Activated naive CD8-positive, alpha-beta T cell treated with anti-CD3 and anti-CD28 coated beads, Interleukin-2, amount 50 U/mL, for 24 hours (primary cell): ENCODE measurements around the gene RPL35.
A peak's percentile ranks its signal among the peaks of the same experiment; 100 is the strongest.
"Not testable (repeated sequence)": the region's sequence is repeated elsewhere in the genome, so short reads cannot be mapped to it uniquely, and the experiment has no call there.

Source experiments
- ATAC-seq: fragments of 150-1000 bp; cut with Tn5 transposase; one replicate; pipeline ENCODE4 v1.10.0; 2021
- DNase-seq: peaks from one replicate; pipeline ENCODE4 v3.0.0; 2021
- H3K27ac Mint-ChIP-seq: one replicate; pipeline ENCODE4 v1.8.0; 2021; ENCODE audit warnings: mild to moderate bottlenecking, mixed read lengths
- H3K27me3 Mint-ChIP-seq: one replicate; pipeline ENCODE4 v1.8.0; 2021; ENCODE audit warnings: mixed read lengths
- H3K36me3 Mint-ChIP-seq: one replicate; pipeline ENCODE4 v1.8.0; 2021; ENCODE audit warnings: low read depth, mixed read lengths
- H3K4me1 Mint-ChIP-seq: one replicate; pipeline ENCODE4 v1.8.0; 2021; ENCODE audit warnings: mixed read lengths
- H3K4me3 Mint-ChIP-seq: one replicate; pipeline ENCODE4 v1.8.0; 2021; ENCODE audit warnings: mild to moderate bottlenecking, moderate library complexity, mixed read lengths
- H3K9me3 Mint-ChIP-seq: one replicate; pipeline ENCODE4 v1.8.0; 2021; ENCODE audit warnings: mixed read lengths

The RPL35 gene

GRCh38 chr9:124849801-124850200 lies 12.0 kb downstream of the RPL35 start:
- H3K4me3 Mint-ChIP-seq: no peak overlapping the region
- no peak for ATAC-seq
- peaks cover 18% of the 10 kb centered on the region for H3K27me3 Mint-ChIP-seq
- no peaks in the 10 kb centered on the region for H3K36me3 Mint-ChIP-seq
- H3K9me3 Mint-ChIP-seq: no peaks in the 10 kb centered on the region
- DNase-seq: no peak
- peaks cover 6% of the 10 kb centered on the region for H3K4me1 Mint-ChIP-seq
- no peak overlapping the region for H3K27ac Mint-ChIP-seq

- Mint-ChIP-seq H3K4me3 (no peak overlapping the region), H3K9me3 (no peaks in the 10 kb centered on the region), H3K36me3 (no peaks in the 10 kb centered on the region), H3K4me1 (no peaks in the 10 kb centered on the region), H3K27me3 (peaks cover 22% of the 10 kb centered on the region), H3K27ac (no peak overlapping the region)
- ATAC-seq (no peak), DNase-seq (no peak)
Observed at GRCh38 chr9:124846969-124847368, 14.8 kb downstream of the RPL35 start.

GRCh38 chr9:124846467-124846866 lies 15.3 kb downstream of the RPL35 start:
- not testable (repeated sequence) for H3K36me3 Mint-ChIP-seq, H3K4me1 Mint-ChIP-seq, DNase-seq, H3K27ac Mint-ChIP-seq, ATAC-seq, H3K4me3 Mint-ChIP-seq, H3K9me3 Mint-ChIP-seq
- peaks cover 22% of the 10 kb centered on the region for H3K27me3 Mint-ChIP-seq

- Mint-ChIP-seq H3K9me3 (no peaks in the 10 kb centered on the region), H3K36me3 (no peaks in the 10 kb centered on the region), H3K27ac (no peak overlapping the region), H3K4me3 (no peak overlapping the region), H3K4me1 (no peaks in the 10 kb centered on the region), H3K27me3 (peaks cover 14% of the 10 kb centered on the region)
- DNase-seq: no peak
- ATAC-seq: no peak
Observed at GRCh38 chr9:124844291-124844690, 17.5 kb downstream of the RPL35 start.

- Mint-ChIP-seq H3K36me3 (no peaks in the 10 kb centered on the region), H3K4me1 (no peaks in the 10 kb centered on the region), H3K4me3 (no peak overlapping the region), H3K9me3 (no peaks in the 10 kb centered on the region), H3K27ac (no peak overlapping the region), H3K27me3 (peaks cover 15% of the 10 kb centered on the region)
- DNase-seq: no peak
- no peak for ATAC-seq
Observed at GRCh38 chr9:124843456-124844034, 18.2 kb downstream of the RPL35 start.

- no peak for DNase-seq
- Mint-ChIP-seq H3K4me1 (no peaks in the 10 kb centered on the region), H3K27ac (no peak overlapping the region), H3K36me3 (no peaks in the 10 kb centered on the region), H3K9me3 (no peaks in the 10 kb centered on the region), H3K4me3 (no peak overlapping the region), H3K27me3 (peaks cover 23% of the 10 kb centered on the region)
- no peak for ATAC-seq
Observed at GRCh38 chr9:124841075-124841821, 20.5 kb downstream of the RPL35 start.

DNA sequence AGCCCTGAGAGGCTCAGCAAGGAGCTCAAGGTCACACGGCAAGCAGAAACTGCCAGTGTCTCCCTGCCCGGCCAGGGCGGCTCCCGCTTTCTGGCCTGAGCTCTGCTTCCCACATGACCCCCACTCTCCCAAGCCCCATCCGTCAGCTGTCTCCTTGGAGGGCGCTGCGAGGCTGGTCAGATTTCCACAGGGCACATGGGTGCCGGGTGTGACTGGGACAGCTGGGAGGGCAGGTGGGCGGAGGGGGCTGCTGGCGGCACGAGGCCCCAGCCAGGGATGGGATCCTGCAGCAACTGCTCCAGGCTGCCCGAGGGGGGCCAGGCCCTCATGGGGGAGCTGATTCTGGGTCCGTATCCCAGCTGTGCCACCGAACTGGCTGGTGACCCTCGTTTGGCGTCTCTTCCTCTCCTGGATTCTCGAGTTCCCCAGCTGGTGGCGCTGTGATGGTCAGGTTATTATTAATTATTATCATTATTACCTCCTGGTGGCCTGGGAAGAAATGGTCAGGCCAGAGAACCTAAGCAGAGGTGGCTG lies 21.4 kb downstream of the RPL35 start:
- DNase-seq (no peak), ATAC-seq (no peak)
- peaks cover 23% of the 10 kb centered on the region for H3K27me3 Mint-ChIP-seq
- H3K4me3 Mint-ChIP-seq: no peak overlapping the region
- no peaks in the 10 kb centered on the region for H3K4me1 Mint-ChIP-seq
- H3K36me3 Mint-ChIP-seq: no peaks in the 10 kb centered on the region
- no peaks in the 10 kb centered on the region for H3K9me3 Mint-ChIP-seq
- H3K27ac Mint-ChIP-seq: no peak overlapping the region

GRCh38 chr9:124839612-124840299 lies 22.0 kb downstream of the RPL35 start:
- peak; percentile 10 for DNase-seq
- no peak for ATAC-seq
- Mint-ChIP-seq H3K9me3 (no peaks in the 10 kb centered on the region), H3K27ac (no peak overlapping the region), H3K4me3 (no peak overlapping the region), H3K27me3 (peaks cover 23% of the 10 kb centered on the region), H3K4me1 (no peaks in the 10 kb centered on the region), H3K36me3 (no peaks in the 10 kb centered on the region)

DNA sequence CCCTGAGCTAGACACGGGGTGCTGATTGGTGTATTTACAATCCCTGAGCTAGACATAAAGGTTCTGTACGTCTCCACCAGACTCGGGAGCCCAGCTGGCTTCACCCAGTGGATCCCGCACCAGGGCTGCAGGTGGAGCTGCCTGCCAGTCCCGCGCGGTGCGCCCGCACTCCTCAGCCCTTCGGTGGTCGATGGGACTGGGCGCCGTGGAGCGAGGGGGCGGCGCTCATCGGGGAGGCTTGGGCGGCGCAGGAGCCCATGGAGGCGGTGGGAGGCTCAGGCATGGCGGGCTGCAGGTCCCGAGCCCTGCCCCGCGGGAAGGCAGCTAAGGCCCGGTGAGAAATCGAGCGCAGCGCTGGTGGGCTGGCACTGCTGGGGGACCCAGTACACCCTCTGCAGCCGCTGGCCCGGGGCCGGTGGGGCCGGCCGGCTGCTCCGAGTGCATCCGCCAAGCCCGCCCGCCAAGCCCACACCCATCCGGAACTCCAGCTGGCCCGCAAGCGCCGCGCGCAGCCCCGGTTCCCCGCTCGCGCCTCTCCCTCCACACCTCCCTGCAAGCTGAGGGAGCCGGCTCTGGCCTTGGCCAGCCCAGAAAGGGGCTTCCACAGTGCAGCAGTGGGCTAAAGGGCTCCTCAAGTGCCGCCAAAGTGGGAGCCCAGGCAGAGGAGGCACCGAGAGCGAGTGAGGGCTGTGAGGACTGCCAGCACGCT lies 23.0 kb downstream of the RPL35 start:
- H3K36me3 Mint-ChIP-seq, H3K9me3 Mint-ChIP-seq, DNase-seq, H3K4me3 Mint-ChIP-seq, H3K4me1 Mint-ChIP-seq, ATAC-seq, H3K27ac Mint-ChIP-seq: not testable (repeated sequence)
- peaks cover 20% of the 10 kb centered on the region for H3K27me3 Mint-ChIP-seq

DNA sequence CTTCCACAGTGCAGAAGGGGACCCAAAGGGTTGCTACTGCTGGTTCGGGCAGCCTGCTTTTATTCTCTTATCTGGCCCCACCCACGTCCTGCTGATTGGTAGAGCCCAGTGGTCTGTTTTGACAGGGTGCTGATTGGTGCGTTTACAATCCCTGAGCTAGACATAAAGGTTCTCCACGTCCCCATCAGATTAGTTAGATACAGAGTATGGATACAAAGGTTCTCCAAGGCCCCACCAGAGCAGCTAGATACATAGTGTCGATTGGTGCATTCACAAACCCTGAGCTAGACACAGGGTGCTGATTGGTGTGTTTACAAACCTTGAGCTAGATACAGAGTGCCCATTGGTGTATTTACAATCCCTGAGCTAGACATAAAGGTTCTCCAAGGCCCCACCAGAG lies 23.6 kb downstream of the RPL35 start:
- not testable (repeated sequence) for H3K36me3 Mint-ChIP-seq, H3K4me3 Mint-ChIP-seq, H3K4me1 Mint-ChIP-seq, DNase-seq, H3K9me3 Mint-ChIP-seq, H3K27ac Mint-ChIP-seq, ATAC-seq
- peaks cover 20% of the 10 kb centered on the region for H3K27me3 Mint-ChIP-seq

DNA sequence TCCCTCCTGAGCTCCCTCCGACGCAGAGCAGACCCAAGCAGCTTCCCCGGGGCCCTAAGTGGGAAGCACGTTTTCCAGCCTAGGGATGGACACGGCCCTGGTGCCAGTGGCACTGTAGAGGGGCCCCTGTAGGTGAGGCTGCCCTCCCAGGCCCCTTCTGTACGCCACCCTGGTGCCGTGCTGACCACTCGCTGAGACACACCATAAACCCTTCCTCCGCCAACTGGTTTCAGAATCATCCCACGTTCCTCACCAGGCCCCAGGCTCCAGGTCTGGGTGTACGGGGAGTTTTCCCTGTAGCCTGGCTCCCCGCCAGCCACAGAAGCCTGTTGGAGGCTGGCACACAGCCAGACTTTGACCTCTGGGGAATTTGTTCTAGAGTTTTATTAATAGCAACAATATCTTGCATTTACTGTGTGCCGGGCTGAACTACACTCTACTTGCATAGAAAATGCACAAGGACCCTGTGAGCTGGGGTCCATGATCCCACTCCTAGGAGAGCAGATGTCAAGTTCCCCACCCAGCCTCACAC lies 26.7 kb downstream of the RPL35 start:
- H3K9me3 Mint-ChIP-seq: no peaks in the 10 kb centered on the region
- H3K36me3 Mint-ChIP-seq: no peaks in the 10 kb centered on the region
- peaks cover 20% of the 10 kb centered on the region for H3K27me3 Mint-ChIP-seq
- ATAC-seq (no peak), DNase-seq (no peak)
- H3K4me3 Mint-ChIP-seq: no peak overlapping the region
- H3K27ac Mint-ChIP-seq: no peak overlapping the region
- H3K4me1 Mint-ChIP-seq: no peaks in the 10 kb centered on the region

DNA sequence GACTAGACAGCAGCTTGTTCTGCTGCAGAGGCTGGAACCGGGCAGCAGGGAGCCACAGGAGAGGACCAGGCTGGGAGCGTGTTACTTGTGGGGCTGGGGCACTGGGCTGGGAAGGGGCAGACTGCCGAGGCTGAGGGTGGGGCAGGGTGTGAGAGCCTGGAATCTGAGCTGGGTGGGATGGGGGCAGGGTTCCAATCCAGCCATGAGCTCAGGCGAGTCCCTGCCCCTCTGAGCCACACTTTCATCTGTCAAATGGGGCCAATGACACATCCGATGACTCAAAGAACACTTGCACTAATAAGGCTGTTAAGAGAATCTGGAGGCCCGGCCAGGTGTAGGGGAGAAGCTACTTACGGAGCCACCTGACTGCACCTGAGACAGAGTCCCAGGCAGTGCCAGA lies 27.2 kb downstream of the RPL35 start:
- DNase-seq (no peak), ATAC-seq (peak; percentile 69)
- Mint-ChIP-seq H3K27me3 (peaks cover 19% of the 10 kb centered on the region), H3K4me3 (no peak overlapping the region), H3K4me1 (no peaks in the 10 kb centered on the region), H3K9me3 (no peaks in the 10 kb centered on the region), H3K36me3 (no peaks in the 10 kb centered on the region), H3K27ac (no peak overlapping the region)

DNA sequence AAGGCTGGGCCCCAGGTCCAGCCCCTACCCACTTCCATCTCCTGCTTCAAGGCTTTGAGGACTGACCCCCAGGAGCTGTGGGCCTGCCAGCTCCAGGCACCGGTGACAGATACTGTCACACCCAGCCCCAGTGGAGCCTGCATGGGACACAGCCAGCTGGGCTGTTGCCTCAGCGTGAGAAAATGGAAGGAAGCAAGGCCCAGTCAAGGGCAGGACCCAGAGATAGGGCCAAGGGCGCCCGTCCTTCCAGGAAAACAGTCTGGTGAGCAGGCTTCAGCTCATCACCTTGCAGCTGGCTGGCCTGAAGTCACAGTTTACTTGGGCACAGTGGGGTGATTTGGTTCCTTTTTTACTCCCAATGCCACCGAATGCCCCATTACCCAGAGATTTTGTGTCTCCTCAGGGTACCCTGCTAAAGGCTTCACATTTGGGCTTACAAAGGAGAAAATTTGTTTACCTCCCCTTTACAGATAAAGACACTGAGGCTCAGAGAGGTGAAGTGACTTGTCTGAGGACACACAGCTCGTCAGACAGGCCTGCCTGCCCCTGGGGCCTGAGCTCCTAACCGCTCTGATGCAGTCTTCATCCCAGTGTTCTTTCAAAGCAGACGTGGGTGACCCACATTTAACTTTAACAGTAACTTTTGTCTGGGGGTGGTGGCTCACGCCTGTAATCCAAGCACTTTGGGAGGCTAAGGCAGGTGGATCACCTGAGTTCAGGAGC lies 30.0 kb downstream of the RPL35 start:
- Mint-ChIP-seq H3K36me3 (no peaks in the 10 kb centered on the region), H3K4me3 (no peak overlapping the region), H3K4me1 (no peaks in the 10 kb centered on the region), H3K27me3 (no peaks in the 10 kb centered on the region), H3K9me3 (no peaks in the 10 kb centered on the region), H3K27ac (no peak overlapping the region)
- DNase-seq (no peak), ATAC-seq (no peak)

DNA sequence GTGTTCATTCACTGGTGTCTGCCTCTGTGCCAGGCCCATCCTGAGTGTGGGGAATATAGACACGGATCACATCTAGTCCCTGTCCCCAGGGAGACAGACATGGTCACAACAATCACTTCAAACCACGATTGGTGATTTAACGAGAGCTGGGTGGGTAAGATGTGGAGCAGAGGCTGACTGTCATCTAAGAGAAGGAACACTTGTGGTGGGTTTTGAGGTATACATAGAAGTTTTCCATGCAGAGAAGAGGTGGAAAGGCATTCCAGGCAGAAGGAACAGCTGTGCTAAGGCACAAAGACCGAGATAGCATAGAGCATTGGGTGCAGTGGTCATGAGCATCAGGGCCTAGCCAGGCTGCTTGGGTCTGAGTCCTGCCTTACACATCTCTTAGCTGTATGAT lies 31.2 kb downstream of the RPL35 start:
- no peaks in the 10 kb centered on the region for H3K27me3 Mint-ChIP-seq
- H3K9me3 Mint-ChIP-seq: no peaks in the 10 kb centered on the region
- no peaks in the 10 kb centered on the region for H3K4me1 Mint-ChIP-seq
- H3K36me3 Mint-ChIP-seq: no peaks in the 10 kb centered on the region
- no peak overlapping the region for H3K27ac Mint-ChIP-seq
- ATAC-seq (no peak), DNase-seq (no peak)
- H3K4me3 Mint-ChIP-seq: no peak overlapping the region
